GM13977 (cell line): ENCODE measurements around the gene RAD51B.

Experiments used
- DNase-seq: peaks from one replicate; pipeline ENCODE4 v3.0.0; 2012; ENCODE audit warnings: low spot score
- CTCF ChIP-seq: IDR thresholded peaks from 2 replicates; pipeline ENCODE4 v1.5.1; 2012; ENCODE audit warnings: mild to moderate bottlenecking, control low read depth; ENCODE audit not compliant: insufficient read depth; ENCODE audit errors: extremely low read depth, missing control alignments
- in situ Hi-C: fragments of 300-500 bp; cut with MboI; formaldehyde crosslinking; loops from one replicate; pipeline ENCODE4 v1.12.0; 2022; ENCODE audit warnings: low sequenced_read_pairs, low pct_unique_long_range_greater_than_20kb, mixed read lengths, inconsistent platforms; ENCODE audit not compliant: unreplicated experiment

RAD51B gene

GRCh38 chr14:68238976-68239375 is 419.4 kb downstream of the RAD51B start:
- no peak for DNase-seq
- in situ Hi-C loops = no loop called here
- TF ChIP-seq CTCF = no peak

- TF ChIP-seq CTCF = no peak
- no peak for DNase-seq
- in situ Hi-C loops = loop anchor here (10.0 kb wide), 1 partner anchor 285 kb away; no protein-coding TSS in a partner anchor
Observed at GRCh38 chr14:68239988-68240771, 420.6 kb downstream of the RAD51B start.

DNA sequence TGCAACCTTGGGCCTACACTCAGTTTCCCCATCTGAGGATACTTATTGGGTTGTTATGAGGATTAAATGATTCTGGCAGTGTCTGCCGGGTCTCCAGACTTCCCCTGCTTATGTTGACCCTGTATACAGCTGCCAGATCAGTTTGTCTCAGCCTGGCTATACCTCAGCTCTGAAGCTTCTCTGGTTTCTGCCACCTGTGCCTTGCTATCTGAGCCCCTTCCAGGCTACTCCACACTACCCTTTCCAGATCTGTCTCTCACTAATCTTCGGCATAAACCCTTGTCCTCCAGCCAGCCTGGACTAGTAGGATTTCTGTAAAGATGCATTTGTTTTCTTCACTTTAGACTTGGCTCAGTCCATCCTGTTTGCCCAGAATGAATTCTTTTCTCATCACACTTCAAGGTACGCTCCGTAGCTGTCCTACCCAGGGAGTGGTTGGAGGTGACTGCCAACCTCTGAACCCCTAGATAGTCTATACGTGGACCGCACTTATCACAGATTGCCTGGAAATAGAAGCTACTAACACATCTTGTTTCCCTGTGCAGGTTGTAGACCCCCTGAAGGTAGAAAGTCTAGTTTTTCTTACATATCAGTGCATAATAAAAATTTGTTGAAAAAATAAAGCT is 422.4 kb downstream of the RAD51B start:
- in situ Hi-C loops = loop anchor here (10.0 kb wide), 1 partner anchor 287 kb away; no protein-coding TSS in a partner anchor

DNA sequence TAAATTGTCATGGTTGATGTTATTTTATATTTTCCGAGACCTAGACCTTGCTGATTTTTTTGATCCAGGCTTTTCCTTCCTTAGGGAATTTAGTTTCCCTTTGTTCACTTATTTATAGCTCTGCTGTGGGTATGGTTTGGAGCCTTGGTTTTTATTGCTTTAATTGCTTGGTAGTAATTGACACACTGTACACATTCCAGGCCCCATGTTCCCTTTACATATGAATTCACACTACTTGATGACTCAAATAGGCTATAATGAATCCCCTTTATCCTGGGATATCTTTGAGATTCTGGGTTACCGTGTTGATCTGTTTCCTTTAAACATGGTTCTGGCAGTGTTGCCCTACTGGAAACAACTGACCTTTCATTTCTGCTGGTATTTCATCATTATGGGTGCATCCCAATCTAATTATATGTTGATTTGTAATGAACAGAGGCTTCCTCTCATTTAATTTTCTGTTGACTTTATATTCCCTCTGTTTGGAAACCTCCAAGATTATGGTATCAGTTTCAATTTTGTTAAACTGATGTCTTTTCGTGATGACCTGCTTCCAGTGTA is 424.0 kb downstream of the RAD51B start:
- no peak for DNase-seq
- TF ChIP-seq CTCF = no peak
- in situ Hi-C loops = loop anchor here (10.0 kb wide), 1 partner anchor 289 kb away; no protein-coding TSS in a partner anchor

More for the DNA sequence above, 422.4 kb downstream of the RAD51B start:
- DNase-seq = no peak
- no peak for TF ChIP-seq CTCF

- no peak for DNase-seq
- no peak for TF ChIP-seq CTCF
- in situ Hi-C loops = loop anchor here (10.0 kb wide), 1 partner anchor 290 kb away; no protein-coding TSS in a partner anchor
Observed at GRCh38 chr14:68244262-68244980, 424.8 kb downstream of the RAD51B start.
